Thyroid gland (tissue), 4 donors: Measurements from ENCODE around the gene RNF113A. TPM values are rescaled to one million over a fixed set of nuclear protein-coding genes. Genes with fewer than 3 reads are reported as not detected.

Experiments
- DNase-seq, 2 donors: peaks; one replicate each; pipeline ENCODE4 v3.0.0-alpha.2; 2019
- H3K27ac ChIP-seq, 3 donors: fragments of 200-600 bp; sonication (generic); 1 replicate in 2 of 3; 2 replicates in 1 of 3; pipeline ENCODE4 v1.5.1; 2016 to 2019; ENCODE audit warnings: mild to moderate bottlenecking in 1 of 3, moderate library complexity in 1 of 3
- H3K27me3 ChIP-seq: fragments of 200-600 bp; sonication (generic); one replicate; pipeline ENCODE4 v1.5.1; 2019
- H3K36me3 ChIP-seq, 2 donors: fragments of 200-600 bp; sonication (generic); one replicate each; pipeline ENCODE4 v1.5.1; 2016 to 2019
- H3K4me1 ChIP-seq, 2 donors: fragments of 200-600 bp; sonication (generic); one replicate each; pipeline ENCODE4 v1.5.1; 2017 to 2019
- H3K4me3 ChIP-seq, 3 donors: fragments of 200-600 bp; sonication (generic); replicated peaks in 1 of 3; 1 replicate in 2 of 3; 2 replicates in 1 of 3; pipeline ENCODE4 v1.5.1; 2016; ENCODE audit warnings: mild to moderate bottlenecking in 1 of 3
- H3K9me3 ChIP-seq: fragments of 200-600 bp; sonication (generic); one replicate; pipeline ENCODE4 v1.5.1; 2017
- CTCF ChIP-seq, 6 experiments: fragments of 200-600 bp in 3 of 6; fragments of 450-650 bp in 3 of 6; sonication (generic) in 3 of 6; IDR thresholded peaks; one replicate each; pipeline ENCODE4 v1.5.1; 2016 to 2019; ENCODE audit warnings: antibody characterized with exemption in 6 of 6, mild to moderate bottlenecking in 2 of 6, inconsistent platforms in 1 of 6, moderate library complexity in 1 of 6
- POLR2A ChIP-seq, 2 donors: fragments of 450-650 bp; IDR thresholded peaks; one replicate each; pipeline ENCODE4 v1.6.1; 2017; ENCODE audit warnings: antibody characterized with exemption in 2 of 2, mild to moderate bottlenecking in 2 of 2, moderate library complexity in 1 of 2
- WGBS, 2 donors: methylation state at CpG; one replicate each; pipeline ENCODE4 v1.1.5; 2017; 5-methylcytosine and 5-hydroxymethylcytosine counted together
- intact Hi-C: fragments of 100-400 bp; cut with DNase I; formaldehyde crosslinking; loops from one replicate; pipeline ENCODE4 v1.15.1; 2023
- total RNA-seq, 4 donors: library from RNA; depleted of rRNA; stranded (reverse); fragments of >200 nt; gene quantifications; one replicate each; pipeline ENCODE4 v1.2.3, GENCODE V29; 2016

Gene RNF113A
- total RNA-seq = 10 to 100 TPM; 10.1 to 18.0 (median 14.9) TPM

GRCh38 chrX:119871599-119872395 is at the start of gene RNF113A, which contains the start of gene NDUFA1:
RNF113A (minus strand) TSS chrX:119871733; CDS start chrX:119871613, 120 bp downstream.
NDUFA1 (plus strand) TSS chrX:119871832; CDS start chrX:119871912, 80 bp downstream.
- Histone ChIP-seq H3K4me1 (peaks cover 0 to 3% of the 10 kb centered on the region in 2 donors), H3K36me3 (no peaks in the 10 kb centered on the region), H3K4me3 (peak within 1 kb of the TSS in 2 of 3 donors; percentile 45 to 73), H3K27me3 (no peaks in the 10 kb centered on the region), H3K9me3 (no peaks in the 10 kb centered on the region), H3K27ac (peak within 1 kb of the TSS; percentile 77 to 96 (median 87))
- 0 to 1% methylated on average over 11 to 12 of the region's 62 CpGs for WGBS, 2 donors
- TF ChIP-seq CTCF (IDR thresholded peaks at IDR 0.05) = no peak
- TF ChIP-seq POLR2A (IDR thresholded peaks at IDR 0.05) = peak in 1 of 2 donors; percentile 78
- intact Hi-C loops = loop anchor here (5.0 kb wide), 1 partner anchor 79 kb away; the partner anchor contains the start of gene RPL39
- DNase-seq = peak; percentile 84 to 87

- no peaks in the 10 kb centered on the region for H3K27me3 ChIP-seq
- intact Hi-C loops = no loop called here
- H3K9me3 ChIP-seq = no peaks in the 10 kb centered on the region
- H3K36me3 ChIP-seq = peaks cover 0 to 6% of the 10 kb centered on the region in 2 donors
- no peak overlapping the region for H3K27ac ChIP-seq
- H3K4me3 ChIP-seq = no peak overlapping the region
- no peaks in the 10 kb centered on the region for H3K4me1 ChIP-seq
- no peak for DNase-seq
- 89 to 94% methylated on average over 5 of the region's 5 CpGs for WGBS, 2 donors
- TF ChIP-seq CTCF (IDR thresholded peaks at IDR 0.05) (no peak), POLR2A (IDR thresholded peaks at IDR 0.05) (no peak)
These were observed 48.5 kb upstream of the RNF113A start for GRCh38 chrX:119919835-119920585.

GRCh38 chrX:119917877-119918276 is 46.3 kb upstream of the RNF113A start:
- no peak overlapping the region for H3K27ac ChIP-seq
- no peak for TF ChIP-seq POLR2A (IDR thresholded peaks at IDR 0.05)
- WGBS, 2 donors = 100% methylated on average over 2 of the region's 2 CpGs
- no peaks in the 10 kb centered on the region for H3K9me3 ChIP-seq
- no peak for DNase-seq
- no peaks in the 10 kb centered on the region for H3K36me3 ChIP-seq
- intact Hi-C loops = no loop called here
- H3K4me3 ChIP-seq = no peak overlapping the region
- no peaks in the 10 kb centered on the region for H3K27me3 ChIP-seq
- H3K4me1 ChIP-seq = no peaks in the 10 kb centered on the region

GRCh38 chrX:119916310-119916709 is 44.8 kb upstream of the RNF113A start:
- DNase-seq = no peak
- Histone ChIP-seq H3K4me3 (no peak overlapping the region), H3K9me3 (no peaks in the 10 kb centered on the region), H3K36me3 (no peaks in the 10 kb centered on the region), H3K4me1 (no peaks in the 10 kb centered on the region), H3K27me3 (no peaks in the 10 kb centered on the region), H3K27ac (no peak overlapping the region)
- WGBS, 2 donors = 97 to 98% methylated on average over 5 of the region's 5 CpGs
- intact Hi-C loops = no loop called here
- TF ChIP-seq POLR2A (IDR thresholded peaks at IDR 0.05) (no peak), CTCF (IDR thresholded peaks at IDR 0.05) (no peak)

- TF ChIP-seq CTCF (IDR thresholded peaks at IDR 0.05) (no peak), POLR2A (IDR thresholded peaks at IDR 0.05) (no peak)
- Histone ChIP-seq H3K4me3 (no peak overlapping the region), H3K36me3 (no peaks in the 10 kb centered on the region), H3K27ac (no peak overlapping the region), H3K4me1 (no peaks in the 10 kb centered on the region), H3K27me3 (no peaks in the 10 kb centered on the region), H3K9me3 (no peaks in the 10 kb centered on the region)
- WGBS, 2 donors = 77 to 90% methylated on average over 1 of the region's 1 CpG
- intact Hi-C loops = no loop called here
- no peak for DNase-seq
These were observed 29.4 kb upstream of the RNF113A start for GRCh38 chrX:119900976-119901375.
